IPS DF 4.7 (cell line): ENCODE data around the gene CYP1A2.
A peak's percentile ranks its signal among the peaks of the same experiment; 100 is the strongest.
"Not testable (repeated sequence)": the region's sequence is repeated elsewhere in the genome, so short reads cannot be mapped to it uniquely, and the experiment has no call there.

Source experiments
- DNase-seq: peaks from one replicate; pipeline ENCODE4 v3.0.0-alpha.2; 2013; ENCODE audit warnings: low spot score; ENCODE audit errors: extremely low read depth

Gene CYP1A2

GRCh38 chr15:74748322-74748946, at the start of gene CYP1A2:
Gene CYP1A2, plus strand, starts transcription at chr15:74748845. Its CDS starts 894 bp downstream, at chr15:74749739.
- no peak for DNase-seq

DNA sequence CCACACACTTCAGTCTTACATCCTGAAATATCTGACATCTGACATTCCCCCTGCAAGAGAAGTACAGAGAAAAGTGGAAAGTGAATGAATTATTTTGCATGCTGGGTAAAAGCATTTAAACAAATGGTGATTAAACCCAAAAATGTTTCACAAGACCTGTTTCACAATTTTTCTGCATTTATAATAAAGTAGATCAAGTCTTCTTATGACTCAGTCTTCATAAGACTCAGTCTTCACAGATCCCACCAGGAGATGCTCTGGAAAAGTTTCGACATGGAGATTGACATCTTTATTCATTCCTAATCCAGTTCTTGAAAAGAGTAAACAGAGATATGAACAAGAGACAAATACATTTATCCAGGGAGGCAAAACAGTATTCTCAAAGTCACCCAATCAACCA, 39.6 kb upstream of the CYP1A2 start:
- no peak for DNase-seq

- no peak for DNase-seq
These were observed 38.8 kb upstream of the CYP1A2 start for GRCh38 chr15:74709892-74710291.

- DNase-seq, result no peak
These were observed 38.1 kb upstream of the CYP1A2 start for GRCh38 chr15:74710319-74711094.

GRCh38 chr15:74712311-74712710, 36.3 kb upstream of the CYP1A2 start:
- DNase-seq, result no peak

- DNase-seq, result no peak
These were observed 32.0 kb upstream of the CYP1A2 start for GRCh38 chr15:74716651-74717050.

GRCh38 chr15:74722591-74722990, 26.1 kb upstream of the CYP1A2 start:
- no peak for DNase-seq

DNA sequence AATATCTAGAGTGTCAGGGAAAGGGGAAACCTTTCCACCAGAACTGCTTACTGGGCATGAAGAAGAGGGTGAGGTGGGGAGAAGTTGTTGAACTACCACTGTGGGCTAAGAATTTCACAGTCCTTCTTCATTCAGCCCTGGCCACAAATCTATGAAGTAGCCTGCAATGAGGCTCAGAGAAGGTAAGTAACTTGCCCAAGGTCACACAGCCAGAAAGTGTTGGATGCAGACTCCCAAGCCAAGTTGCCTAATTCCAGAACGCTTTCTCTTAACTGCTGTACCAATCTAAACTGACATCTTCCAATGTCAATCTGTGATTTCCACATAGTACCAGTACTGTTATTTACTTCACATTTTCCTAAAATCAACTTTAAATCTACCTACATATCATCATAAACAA, 25.5 kb upstream of the CYP1A2 start:
- no peak for DNase-seq

GRCh38 chr15:74723754-74724334, 24.8 kb upstream of the CYP1A2 start:
- DNase-seq, result peak; percentile 38

DNA sequence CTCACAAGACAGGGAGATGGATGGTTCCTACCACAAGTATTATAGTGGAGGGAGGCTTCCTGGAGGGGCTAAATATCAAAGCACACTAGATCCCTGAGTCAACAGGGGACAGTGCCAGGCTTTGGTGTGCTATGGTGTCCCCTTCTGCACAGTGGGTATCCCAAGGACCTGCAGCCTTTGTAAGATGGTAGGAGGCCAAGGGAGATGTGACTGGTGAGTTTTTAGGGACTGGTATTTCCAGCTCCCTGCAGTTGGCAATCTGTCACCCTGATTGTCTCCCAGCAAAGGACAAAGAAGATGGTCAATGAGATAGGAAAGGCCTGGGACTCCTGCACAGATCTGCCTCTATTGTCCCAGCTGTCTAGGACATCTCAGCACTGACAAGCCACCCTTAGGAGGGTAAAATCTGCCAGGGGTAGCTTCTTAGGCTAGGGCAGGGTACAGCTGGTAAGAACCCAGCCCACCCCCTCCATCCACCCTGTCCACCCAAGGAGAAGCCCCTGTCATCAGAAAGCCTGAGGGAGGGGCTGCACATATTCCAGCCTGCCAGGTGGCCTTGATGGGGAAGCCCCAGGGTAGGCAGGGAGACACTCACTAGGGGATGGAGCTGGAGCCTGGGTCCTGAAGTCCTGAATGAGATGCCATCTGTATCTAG, 23.9 kb upstream of the CYP1A2 start:
- no peak for DNase-seq

DNA sequence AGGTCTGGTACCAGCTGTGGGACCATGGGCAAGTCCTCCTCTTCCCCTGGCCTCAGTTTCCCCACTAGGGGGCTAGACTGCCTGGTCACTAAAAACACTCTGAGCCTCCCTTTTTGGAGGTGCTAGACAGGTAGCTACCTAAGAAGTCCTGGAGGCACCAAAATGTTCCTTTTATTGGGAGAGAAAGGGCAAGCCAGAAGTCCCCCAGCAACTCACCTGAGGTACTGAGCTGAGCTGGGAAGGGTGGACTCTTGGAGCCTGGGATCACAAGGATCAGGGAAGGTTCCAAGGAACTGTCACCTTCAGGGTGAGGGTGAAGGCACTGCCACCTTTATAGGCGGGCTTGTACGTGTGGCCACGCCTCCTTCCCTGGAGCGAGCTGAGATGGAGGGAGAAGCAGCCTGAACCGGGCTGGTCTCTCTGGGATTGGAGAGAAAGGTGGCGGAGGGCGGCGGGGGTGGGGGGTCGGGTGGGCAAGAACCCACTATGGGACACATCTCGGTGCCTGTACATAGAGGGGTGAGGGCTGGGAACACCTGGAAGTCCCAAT, 23.3 kb upstream of the CYP1A2 start, which contains the start of gene CYP1A1:
Gene CYP1A1 (minus strand): TSS at position 304 of the 550 bp plus-strand sequence. CDS start 2,431 bp downstream, outside the sequence.
- DNase-seq, result no peak

DNA sequence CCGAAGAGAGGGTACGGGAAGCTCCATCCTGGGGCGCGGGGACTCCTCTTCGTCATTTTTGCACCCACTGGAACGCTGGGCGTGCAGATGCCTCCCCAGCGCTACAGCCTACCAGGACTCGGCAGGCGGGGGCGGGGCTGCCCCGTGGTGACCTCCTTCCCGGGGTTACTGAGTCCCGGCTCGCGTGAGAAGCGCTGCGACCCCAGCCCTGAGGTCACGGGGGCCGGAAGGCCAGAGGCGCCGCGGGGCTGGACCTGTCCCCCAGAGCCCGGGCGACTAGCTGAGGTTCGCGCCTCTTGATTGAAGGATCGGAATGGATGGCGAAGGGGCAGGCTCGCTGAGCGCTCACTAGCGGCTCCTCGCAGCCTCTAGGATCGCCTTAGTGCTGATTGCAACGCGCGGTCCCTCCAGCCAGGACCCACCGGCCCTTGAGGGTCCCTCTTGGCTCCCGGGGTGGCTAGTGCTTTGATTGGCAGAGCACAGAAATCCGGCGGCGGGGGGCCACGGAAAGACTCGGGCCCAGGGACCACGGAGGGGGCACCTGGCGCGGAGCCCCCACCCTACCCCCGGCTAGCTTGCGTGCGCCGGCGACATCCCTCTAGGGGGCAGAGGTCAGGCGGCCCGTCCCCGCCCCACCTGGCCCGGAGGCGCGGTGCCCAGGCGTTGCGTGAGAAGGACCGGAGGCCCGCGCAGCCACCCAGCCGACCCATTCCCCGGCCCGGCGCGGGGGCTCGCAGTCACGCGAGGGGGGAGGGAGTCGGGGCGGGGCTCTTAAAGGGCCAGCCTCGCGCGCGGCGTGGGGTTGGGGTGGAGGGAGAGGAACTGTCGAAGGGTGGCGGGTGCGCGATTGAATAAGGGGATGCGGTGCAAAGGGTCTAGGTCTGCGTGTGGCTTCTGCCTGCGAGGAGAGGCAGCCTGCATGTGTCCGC, 22.5 kb upstream of the CYP1A2 start:
- no peak for DNase-seq

GRCh38 chr15:74726774-74727164, 21.9 kb upstream of the CYP1A2 start:
- no peak for DNase-seq

DNA sequence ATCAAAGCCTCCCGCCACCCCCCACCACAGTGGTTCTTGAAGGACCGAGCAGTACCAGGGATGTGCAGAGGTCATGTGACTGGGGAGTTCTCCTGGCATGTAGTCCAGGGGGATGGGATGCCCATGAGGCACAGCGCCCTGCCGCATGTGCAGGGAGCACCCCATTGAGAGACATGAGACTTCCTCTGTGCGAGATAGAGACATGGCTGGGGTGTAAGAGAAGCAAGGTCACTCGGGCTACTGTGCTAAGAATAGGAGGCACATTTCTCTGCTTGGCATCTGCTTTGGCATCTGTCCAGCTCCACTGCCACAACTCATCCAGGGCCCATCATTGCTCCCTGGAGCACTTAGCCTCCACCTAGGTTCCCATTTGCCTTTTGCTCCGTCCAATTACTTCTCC, 20.9 kb upstream of the CYP1A2 start:
- DNase-seq, result no peak

DNA sequence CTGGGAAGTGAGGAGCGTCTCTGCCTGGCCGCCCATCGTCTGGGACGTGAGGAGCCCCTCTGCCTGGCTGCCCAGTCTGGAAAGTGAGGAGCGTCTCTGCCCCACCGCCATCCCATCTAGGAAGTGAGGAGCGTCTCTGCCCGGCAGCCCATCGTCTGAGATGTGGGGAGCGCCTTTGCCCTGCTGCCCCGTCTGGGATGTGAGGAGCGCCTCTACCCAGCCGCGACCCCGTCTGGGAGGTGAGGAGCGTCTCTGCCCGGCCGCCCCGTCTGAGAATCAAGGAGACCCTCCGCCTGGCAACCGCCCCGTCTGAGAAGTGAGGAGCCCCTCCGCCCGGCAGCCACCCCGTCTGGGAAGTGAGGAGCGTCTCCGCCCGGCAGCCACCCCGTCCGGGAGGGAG, 19.9 kb upstream of the CYP1A2 start:
- DNase-seq, result not testable (repeated sequence)

GRCh38 chr15:74729372-74729771, 19.3 kb upstream of the CYP1A2 start:
- DNase-seq, result not testable (repeated sequence)

- no peak for DNase-seq
These were observed 17.9 kb upstream of the CYP1A2 start for GRCh38 chr15:74730619-74731316.

- DNase-seq, result no peak
These were observed 15.8 kb upstream of the CYP1A2 start for GRCh38 chr15:74732846-74733245.

DNA sequence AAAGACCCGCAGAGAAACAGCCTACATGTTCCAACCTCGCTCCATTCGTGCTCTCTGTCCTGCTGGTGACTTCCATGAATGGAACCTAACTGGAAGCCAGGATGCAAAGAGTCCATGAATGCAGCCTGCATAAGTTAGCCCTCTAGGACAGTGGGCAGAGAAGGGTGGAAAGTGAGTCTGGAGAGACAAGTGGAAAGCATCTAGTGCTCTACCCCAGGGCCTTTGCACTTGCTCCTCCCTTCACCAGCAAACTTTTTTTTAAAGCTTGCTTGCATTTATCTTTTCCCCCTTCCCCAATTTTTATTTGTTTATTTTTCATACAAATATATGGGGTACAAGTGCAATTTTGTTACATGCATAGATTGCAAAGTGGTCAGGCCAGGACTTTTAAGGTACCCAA, 15.4 kb upstream of the CYP1A2 start:
- no peak for DNase-seq

DNA sequence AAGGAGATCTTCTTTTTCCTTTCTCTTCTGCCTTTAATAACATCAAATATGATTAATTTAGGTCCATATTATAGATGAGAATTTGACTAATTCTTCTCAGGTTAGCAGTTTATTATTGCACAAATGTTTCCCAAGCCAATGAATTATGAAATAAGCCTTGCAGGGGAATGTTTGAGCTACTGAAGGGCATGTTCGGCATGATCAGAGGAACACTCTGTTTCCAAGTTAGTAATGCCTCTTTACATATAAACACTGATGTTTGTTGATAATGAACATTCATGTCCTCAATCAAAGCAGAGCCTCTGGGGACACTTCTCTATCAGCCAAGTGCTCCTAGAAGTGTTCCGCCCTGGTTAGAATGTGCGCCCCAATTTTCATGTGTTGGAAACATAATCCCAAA, 13.3 kb upstream of the CYP1A2 start:
- no peak for DNase-seq
